Bronchial epithelial cell (primary cell): ENCODE data around the gene MGMT. TPM values are rescaled to one million over a fixed set of nuclear protein-coding genes. Genes with fewer than 3 reads are reported as not detected.
A peak's percentile ranks its signal among the peaks of the same experiment; 100 is the strongest.

Source experiments
- DNase-seq: peaks from one replicate; pipeline ENCODE4 v3.0.0-alpha.2; 2010; ENCODE audit warnings: low read depth
- FAIRE-seq: peaks from 2 replicates; lab custom pipeline; 2011; peaks lifted over from hg19 to GRCh38; lab: Jason Lieb, UNC
- H3K27me3 ChIP-seq: 2 replicates; pipeline ENCODE4 v1.5.1; 2011; ENCODE audit warnings: low read length; ENCODE audit not compliant: control insufficient read depth, insufficient read depth
- H3K36me3 ChIP-seq: 2 replicates; pipeline ENCODE4 v1.5.1; 2011; ENCODE audit warnings: low read length; ENCODE audit not compliant: control insufficient read depth, insufficient read depth
- H3K4me3 ChIP-seq: 2 replicates; pipeline ENCODE4 v1.5.1; 2011; ENCODE audit warnings: mild to moderate bottlenecking, low read depth, low read length, control low read depth
- total RNA-seq: library from RNA; depleted of rRNA; stranded (reverse); fragments of >200 nt; gene quantifications from 2 replicates; pipeline ENCODE4 v1.2.1, GENCODE V29; 2014
- TF ChIP-seq, protein P1 (sequence below): IDR thresholded peaks from 2 replicates; pipeline ENCODE4 v1.5.1; 2011; ENCODE audit warnings: mild to moderate bottlenecking, moderate library complexity, low read length, control low read depth, inconsistent platforms; ENCODE audit not compliant: insufficient read depth, severe bottlenecking

The MGMT gene
- total RNA-seq, 1 donor from 2014 or later = 19.7 TPM

DNA sequence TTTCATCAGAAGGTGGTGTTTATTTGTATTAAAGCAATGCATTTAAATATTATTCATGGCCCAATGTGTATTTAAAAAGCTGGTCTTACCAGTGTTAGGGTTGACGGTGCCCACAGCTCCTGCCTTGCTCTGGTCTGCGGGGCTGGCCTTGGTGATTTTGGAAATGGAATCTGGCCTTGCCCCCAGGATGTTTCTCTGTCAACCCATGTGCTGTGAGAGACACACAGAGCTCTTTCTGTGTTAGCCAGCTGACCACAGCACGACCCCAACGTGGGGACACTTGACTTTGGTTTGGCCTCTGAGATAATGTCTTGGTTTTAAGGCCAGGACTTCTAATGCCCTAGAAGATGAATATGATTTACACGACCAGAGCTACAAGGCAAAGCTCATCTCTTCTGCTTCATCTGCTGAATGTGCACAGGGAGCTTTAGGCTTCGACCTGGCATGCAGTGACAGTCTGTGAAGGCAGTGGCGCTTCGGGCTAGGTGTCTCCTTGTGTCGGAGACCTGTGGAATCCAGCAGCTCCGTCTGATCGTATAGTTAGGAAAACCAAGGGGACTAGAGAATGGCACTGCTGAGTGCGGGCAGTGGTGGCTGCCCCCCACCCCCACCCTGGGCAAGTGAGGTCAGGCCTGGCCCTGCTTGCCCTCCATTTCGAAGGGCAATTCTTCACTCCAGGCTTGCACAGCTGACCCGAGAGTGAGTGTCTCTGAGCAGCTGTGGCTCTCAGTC is 250.9 kb downstream of the MGMT start:
- no peak for FAIRE-seq
- TF ChIP-seq, protein P1, sequence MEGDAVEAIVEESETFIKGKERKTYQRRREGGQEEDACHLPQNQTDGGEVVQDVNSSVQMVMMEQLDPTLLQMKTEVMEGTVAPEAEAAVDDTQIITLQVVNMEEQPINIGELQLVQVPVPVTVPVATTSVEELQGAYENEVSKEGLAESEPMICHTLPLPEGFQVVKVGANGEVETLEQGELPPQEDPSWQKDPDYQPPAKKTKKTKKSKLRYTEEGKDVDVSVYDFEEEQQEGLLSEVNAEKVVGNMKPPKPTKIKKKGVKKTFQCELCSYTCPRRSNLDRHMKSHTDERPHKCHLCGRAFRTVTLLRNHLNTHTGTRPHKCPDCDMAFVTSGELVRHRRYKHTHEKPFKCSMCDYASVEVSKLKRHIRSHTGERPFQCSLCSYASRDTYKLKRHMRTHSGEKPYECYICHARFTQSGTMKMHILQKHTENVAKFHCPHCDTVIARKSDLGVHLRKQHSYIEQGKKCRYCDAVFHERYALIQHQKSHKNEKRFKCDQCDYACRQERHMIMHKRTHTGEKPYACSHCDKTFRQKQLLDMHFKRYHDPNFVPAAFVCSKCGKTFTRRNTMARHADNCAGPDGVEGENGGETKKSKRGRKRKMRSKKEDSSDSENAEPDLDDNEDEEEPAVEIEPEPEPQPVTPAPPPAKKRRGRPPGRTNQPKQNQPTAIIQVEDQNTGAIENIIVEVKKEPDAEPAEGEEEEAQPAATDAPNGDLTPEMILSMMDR = no peak

DNA sequence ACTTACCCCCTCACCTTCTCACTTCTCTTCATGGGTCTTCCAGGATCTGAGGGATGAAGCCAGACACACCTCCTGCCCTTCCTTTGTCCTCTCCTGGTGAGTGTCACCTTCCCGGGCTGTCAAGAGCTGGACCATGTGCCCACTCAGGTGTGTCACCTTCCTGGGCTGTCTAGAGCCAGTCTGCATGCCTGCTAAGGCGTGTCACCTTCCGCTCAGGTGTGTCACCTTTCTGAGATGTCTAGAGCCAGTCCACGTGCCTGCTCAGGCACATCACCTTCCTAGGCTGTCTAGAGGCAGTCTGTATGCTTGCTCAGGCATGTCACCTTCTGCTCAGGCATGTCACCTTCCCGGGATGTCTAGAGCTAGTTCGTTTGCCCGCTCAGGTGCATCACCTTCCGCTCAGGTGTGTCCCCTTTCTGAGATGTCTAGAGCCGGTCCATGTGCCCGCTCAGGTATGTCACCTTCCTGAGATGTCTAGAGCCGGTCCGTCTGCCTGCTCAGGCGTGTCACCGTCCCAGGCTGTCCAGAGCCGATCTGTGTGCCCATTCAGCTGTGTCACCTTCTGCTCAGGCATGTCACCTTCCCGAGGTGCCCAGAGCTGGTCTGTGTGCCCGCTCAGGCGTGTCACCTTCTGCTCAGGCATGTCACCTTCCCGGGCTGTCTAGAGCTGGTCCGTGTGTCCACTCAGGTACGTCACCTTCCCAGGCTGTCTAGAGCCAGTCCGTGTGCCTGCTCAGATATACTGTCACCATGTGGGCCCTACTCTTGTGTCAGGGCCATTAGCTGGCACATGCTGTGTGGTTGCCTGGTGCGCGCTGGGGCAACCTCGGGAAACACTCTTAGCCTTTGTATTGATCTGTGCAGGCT is 251.7 kb downstream of the MGMT start:
- DNase-seq (peak; percentile 1), FAIRE-seq (no peak)
- Histone ChIP-seq H3K36me3 (no peaks in the 10 kb centered on the region), H3K4me3 (no peak overlapping the region), H3K27me3 (no peaks in the 10 kb centered on the region)
- TF ChIP-seq, protein P1 = no peak

More for the DNA sequence above, 250.9 kb downstream of the MGMT start:
- Histone ChIP-seq H3K36me3 (no peaks in the 10 kb centered on the region), H3K27me3 (no peaks in the 10 kb centered on the region), H3K4me3 (no peak overlapping the region)
- no peak for DNase-seq

DNA sequence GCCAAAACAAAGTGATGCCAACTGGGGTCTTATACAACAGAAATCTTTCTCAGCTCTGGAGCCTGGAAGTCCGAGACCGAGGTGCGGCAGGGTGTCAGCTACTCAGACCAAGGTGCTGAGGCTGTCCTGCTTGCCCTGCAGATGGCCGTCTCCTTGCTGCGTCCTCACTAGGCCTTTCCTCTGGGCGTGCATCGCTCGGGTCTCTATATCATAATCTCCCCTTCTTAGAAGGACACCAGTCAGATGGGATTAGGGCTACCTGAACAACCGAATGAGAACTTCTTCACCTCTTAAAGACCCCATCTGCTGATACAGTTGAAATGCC is 252.3 kb downstream of the MGMT start:
- TF ChIP-seq, protein P1 = no peak
- FAIRE-seq = no peak

DNA sequence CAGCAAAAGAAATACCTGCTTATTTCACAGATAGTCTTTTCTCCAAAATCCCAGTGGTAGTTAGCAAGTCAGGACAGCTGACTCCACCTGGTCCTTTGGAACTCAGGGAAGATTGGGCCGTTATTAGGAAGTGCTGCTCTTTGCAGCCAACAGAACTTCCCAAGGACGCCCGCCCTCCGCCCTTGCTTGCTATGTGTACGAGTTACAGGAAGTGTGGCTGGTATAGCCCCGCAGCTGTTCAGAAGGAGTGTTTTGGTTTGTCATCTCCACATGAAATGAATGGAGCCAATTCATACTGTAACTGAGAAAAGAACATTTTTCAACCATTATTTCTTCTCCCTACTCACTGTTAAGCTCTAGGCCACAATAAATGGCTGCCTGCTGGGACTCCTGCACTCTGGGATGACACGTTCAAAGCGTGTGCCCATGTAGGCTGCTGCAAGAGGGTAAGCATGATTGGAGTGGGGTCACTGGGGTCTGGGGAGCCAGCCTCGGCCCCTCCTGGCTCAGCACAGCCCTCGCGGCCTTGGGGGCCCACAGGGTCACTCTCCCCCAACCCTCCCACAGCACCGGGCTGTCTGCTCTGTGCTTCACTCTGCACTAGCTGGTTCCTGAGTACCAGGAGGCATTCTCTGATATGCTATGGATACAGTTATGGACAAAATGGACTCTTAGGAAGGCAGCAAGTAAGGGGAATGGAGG is 253.0 kb downstream of the MGMT start:
- no peak for DNase-seq
- Histone ChIP-seq H3K27me3 (no peaks in the 10 kb centered on the region), H3K36me3 (no peaks in the 10 kb centered on the region), H3K4me3 (no peak overlapping the region)
- no peak for FAIRE-seq
- TF ChIP-seq, protein P1 = no peak

More for the DNA sequence above, 252.3 kb downstream of the MGMT start:
- Histone ChIP-seq H3K36me3 (no peaks in the 10 kb centered on the region), H3K27me3 (no peaks in the 10 kb centered on the region), H3K4me3 (no peak overlapping the region)
- DNase-seq = no peak

DNA sequence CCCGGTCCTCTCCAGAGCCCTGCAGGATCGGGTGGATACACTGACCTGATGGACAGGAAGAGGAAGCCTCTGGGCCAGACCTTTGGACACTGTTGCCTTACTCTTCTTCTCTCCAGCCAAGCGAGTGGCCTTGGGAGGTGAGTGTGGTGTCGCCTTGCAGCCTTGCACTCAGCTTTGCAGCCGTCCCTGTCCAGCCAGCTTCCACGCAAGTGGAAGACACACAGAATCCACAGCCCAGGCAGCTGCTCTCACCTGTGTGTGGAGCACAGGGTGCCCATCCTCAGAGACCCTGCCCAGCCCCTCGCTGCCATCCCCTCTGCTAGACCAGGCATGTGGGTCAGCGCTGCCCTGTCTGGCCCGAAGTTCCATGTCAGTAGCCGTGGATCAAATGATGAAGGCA is 258.0 kb downstream of the MGMT start:
- FAIRE-seq = no peak
- DNase-seq = no peak

More for the DNA sequence above, 258.0 kb downstream of the MGMT start:
- TF ChIP-seq, protein P1 = no peak
- no peak overlapping the region for H3K4me3 ChIP-seq
- no peaks in the 10 kb centered on the region for H3K27me3 ChIP-seq
- H3K36me3 ChIP-seq = no peaks in the 10 kb centered on the region
